Measurements from ENCODE around the gene TMEM255B. TPM values are rescaled to one million over a fixed set of nuclear protein-coding genes. Genes with fewer than 3 reads are reported as not detected.
"Not testable (repeated sequence)": the region's sequence is repeated elsewhere in the genome, so short reads cannot be mapped to it uniquely, and the experiment has no call there.

Gene TMEM255B
- total and polyA plus RNA-seq, 4 donors, result 6.0 to 19.6 (median 14.8) TPM

DNA sequence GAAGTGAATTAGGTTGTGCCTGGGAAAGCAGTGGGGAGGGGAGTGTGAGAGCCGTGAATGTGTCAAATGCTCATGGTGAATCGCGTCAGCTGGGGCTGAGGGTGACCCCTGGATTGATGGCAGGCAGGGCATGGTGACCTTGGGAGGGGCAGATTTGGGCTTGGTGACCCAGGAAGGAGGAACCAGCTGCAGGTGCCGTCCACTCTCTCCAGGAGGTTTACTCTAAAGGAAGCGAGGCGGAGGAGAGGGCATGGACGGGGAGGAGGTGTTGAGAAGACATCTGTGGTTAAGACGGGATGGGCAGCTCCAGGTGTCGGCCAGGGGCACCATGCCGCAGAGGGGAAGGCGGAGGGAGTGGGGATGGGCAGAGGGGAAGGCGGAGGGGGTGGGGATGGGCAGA, 28.7 kb downstream of the TMEM255B start:
- DNase-seq (no peak), ATAC-seq (ENCODE audit: insufficient read depth, low FRiP score) (no peak)
- H3K27me3 ChIP-seq (ENCODE audit: control insufficient read depth in 3 of 3, insufficient read depth in 3 of 3, low read length in 2 of 3), result peaks cover 0 to 2% (median 0%) of the 10 kb centered on the region in 3 donors
- H3K9ac ChIP-seq (ENCODE audit: insufficient read depth in 1 of 2, low read length in 2 of 2), result no peak overlapping the region
- TF ChIP-seq, protein P1, sequence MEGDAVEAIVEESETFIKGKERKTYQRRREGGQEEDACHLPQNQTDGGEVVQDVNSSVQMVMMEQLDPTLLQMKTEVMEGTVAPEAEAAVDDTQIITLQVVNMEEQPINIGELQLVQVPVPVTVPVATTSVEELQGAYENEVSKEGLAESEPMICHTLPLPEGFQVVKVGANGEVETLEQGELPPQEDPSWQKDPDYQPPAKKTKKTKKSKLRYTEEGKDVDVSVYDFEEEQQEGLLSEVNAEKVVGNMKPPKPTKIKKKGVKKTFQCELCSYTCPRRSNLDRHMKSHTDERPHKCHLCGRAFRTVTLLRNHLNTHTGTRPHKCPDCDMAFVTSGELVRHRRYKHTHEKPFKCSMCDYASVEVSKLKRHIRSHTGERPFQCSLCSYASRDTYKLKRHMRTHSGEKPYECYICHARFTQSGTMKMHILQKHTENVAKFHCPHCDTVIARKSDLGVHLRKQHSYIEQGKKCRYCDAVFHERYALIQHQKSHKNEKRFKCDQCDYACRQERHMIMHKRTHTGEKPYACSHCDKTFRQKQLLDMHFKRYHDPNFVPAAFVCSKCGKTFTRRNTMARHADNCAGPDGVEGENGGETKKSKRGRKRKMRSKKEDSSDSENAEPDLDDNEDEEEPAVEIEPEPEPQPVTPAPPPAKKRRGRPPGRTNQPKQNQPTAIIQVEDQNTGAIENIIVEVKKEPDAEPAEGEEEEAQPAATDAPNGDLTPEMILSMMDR (IDR thresholded peaks at IDR 0.05; ENCODE audit: control extremely low read depth, extremely low read depth), result no peak
- peaks cover 0 to 2% (median 0%) of the 10 kb centered on the region in 5 donors for H3K4me1 ChIP-seq (ENCODE audit: control insufficient read depth in 5 of 5, insufficient read depth in 5 of 5, low read length in 5 of 5)
- WGBS, 2 donors, result 79% methylated on average over 10 to 12 of the region's 12 CpGs
- H3K27ac ChIP-seq (ENCODE audit: low read depth in 1 of 2, low read length in 1 of 2), result no peak overlapping the region
- H3K4me3 ChIP-seq, result no peak overlapping the region
- peaks cover 0 to 2% (median 0%) of the 10 kb centered on the region in 4 donors for H3K36me3 ChIP-seq (ENCODE audit: control insufficient read depth in 4 of 4, insufficient read depth in 4 of 4, low read length in 4 of 4)
- peaks cover 0 to 10% (median 1%) of the 10 kb centered on the region in 4 donors for H3K9me3 ChIP-seq (ENCODE audit: control insufficient read depth in 4 of 4, insufficient read depth in 3 of 4, low read length in 3 of 4)

DNA sequence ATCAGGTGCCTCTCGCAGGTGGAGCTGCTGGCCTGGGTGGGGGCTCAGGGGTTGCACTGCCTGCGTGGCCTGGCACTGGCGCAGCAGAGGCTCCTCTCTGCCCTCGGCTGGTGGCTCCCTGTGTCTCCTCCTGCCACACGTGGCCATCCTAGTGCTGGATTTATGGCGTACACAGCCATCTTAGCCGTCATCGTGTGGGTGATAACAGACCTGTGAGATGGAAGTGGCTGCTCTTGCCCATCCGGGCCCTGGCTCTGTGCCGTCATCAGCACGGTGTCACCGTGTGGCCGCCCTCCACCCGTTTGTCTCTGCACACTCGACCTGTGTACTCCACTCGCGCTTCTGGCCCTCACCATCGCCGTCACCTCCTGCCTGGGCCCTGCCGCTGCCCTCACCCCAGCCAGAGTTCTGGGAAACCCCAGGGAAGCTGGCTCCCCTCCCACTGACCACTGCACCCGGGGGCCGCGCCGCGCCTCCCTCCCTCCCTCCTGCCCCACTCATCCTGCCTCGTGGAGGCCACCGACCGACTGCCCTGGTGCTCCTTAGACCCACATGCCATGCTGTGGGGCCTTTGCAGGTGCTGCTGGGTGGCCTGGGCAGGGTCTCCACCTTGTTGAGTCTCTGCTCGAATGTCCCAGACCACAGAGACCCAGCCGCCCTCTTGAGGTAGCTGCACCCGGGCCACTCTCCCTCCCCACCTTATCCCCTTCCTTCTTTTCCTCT, 29.5 kb downstream of the TMEM255B start:
- no peak for DNase-seq

DNA sequence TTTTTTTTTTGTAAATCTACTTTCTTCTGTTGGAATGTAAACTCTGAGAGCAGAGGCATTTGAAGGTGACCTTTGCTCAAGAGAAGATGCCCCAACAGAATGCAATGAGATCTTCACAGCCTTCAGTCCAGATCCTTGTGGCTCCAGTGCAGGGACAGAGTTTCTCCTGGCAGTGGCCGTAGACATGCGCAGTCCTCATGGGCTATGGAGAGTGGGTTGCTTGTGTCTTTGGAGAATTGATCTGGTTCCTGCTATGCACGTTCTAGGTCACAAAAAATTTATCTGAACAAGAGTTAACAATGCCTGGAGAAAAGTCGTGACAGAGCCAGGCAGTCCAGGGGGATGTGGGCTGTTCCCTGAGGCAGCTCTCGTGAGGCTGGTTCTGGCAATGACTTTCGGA, 30.1 kb downstream of the TMEM255B start:
- H3K36me3 ChIP-seq (ENCODE audit: control insufficient read depth in 4 of 4, insufficient read depth in 4 of 4, low read length in 4 of 4), result peaks cover 0 to 2% (median 0%) of the 10 kb centered on the region in 4 donors
- peaks cover 0 to 2% (median 0%) of the 10 kb centered on the region in 3 donors for H3K27me3 ChIP-seq (ENCODE audit: control insufficient read depth in 3 of 3, insufficient read depth in 3 of 3, low read length in 2 of 3)
- WGBS, 2 donors, result 80 to 93% methylated on average over 6 of the region's 6 CpGs

More for the DNA sequence above, 29.5 kb downstream of the TMEM255B start:
- WGBS, 2 donors, result 86 to 87% methylated on average over 28 to 31 of the region's 31 CpGs
- H3K27ac ChIP-seq (ENCODE audit: low read depth in 1 of 2, low read length in 1 of 2), result no peak overlapping the region
- H3K4me1 ChIP-seq (ENCODE audit: control insufficient read depth in 5 of 5, insufficient read depth in 5 of 5, low read length in 5 of 5), result peaks cover 0 to 2% (median 0%) of the 10 kb centered on the region in 5 donors
- H3K36me3 ChIP-seq (ENCODE audit: control insufficient read depth in 4 of 4, insufficient read depth in 4 of 4, low read length in 4 of 4), result peaks cover 0 to 2% (median 0%) of the 10 kb centered on the region in 4 donors
- H3K9me3 ChIP-seq (ENCODE audit: control insufficient read depth in 4 of 4, insufficient read depth in 3 of 4, low read length in 3 of 4), result peaks cover 0 to 10% (median 1%) of the 10 kb centered on the region in 4 donors
- no peak overlapping the region for H3K4me3 ChIP-seq
- peaks cover 0 to 2% (median 0%) of the 10 kb centered on the region in 3 donors for H3K27me3 ChIP-seq (ENCODE audit: control insufficient read depth in 3 of 3, insufficient read depth in 3 of 3, low read length in 2 of 3)
- TF ChIP-seq, protein P1 (IDR thresholded peaks at IDR 0.05; ENCODE audit: control extremely low read depth, extremely low read depth), result no peak
- H3K9ac ChIP-seq (ENCODE audit: insufficient read depth in 1 of 2, low read length in 2 of 2), result no peak overlapping the region
- ATAC-seq (ENCODE audit: insufficient read depth, low FRiP score), result no peak

DNA sequence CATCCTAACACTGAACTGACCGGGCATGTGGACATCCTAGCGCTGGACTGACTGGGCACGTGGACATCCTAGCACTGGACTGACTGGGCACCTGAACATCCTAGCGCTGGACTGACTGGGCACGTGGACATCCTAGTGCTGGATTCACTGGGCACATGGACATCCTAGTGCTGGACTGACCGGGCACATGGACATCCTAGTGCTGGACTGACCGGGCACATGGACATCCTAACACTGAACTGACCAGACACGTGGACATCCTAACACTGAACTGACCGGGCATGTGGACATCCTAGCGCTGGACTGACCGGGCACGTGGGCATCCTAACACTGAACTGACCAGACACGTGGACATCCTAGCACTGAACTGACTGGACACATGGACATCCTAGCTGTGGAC, 30.9 kb downstream of the TMEM255B start:
- 84 to 92% methylated on average over 13 of the region's 13 CpGs for WGBS, 2 donors
- not testable (repeated sequence) for H3K36me3 ChIP-seq (ENCODE audit: control insufficient read depth in 4 of 4, insufficient read depth in 4 of 4, low read length in 4 of 4); H3K4me1 ChIP-seq (ENCODE audit: control insufficient read depth in 5 of 5, insufficient read depth in 5 of 5, low read length in 5 of 5); H3K9ac ChIP-seq (ENCODE audit: insufficient read depth in 1 of 2, low read length in 2 of 2); DNase-seq; H3K4me3 ChIP-seq; H3K9me3 ChIP-seq (ENCODE audit: control insufficient read depth in 4 of 4, insufficient read depth in 3 of 4, low read length in 3 of 4); ATAC-seq (ENCODE audit: insufficient read depth, low FRiP score); H3K27ac ChIP-seq (ENCODE audit: low read depth in 1 of 2, low read length in 1 of 2); H3K27me3 ChIP-seq (ENCODE audit: control insufficient read depth in 3 of 3, insufficient read depth in 3 of 3, low read length in 2 of 3)

More for the DNA sequence above, 30.1 kb downstream of the TMEM255B start:
- H3K4me1 ChIP-seq (ENCODE audit: control insufficient read depth in 5 of 5, insufficient read depth in 5 of 5, low read length in 5 of 5), result peaks cover 0 to 2% (median 0%) of the 10 kb centered on the region in 5 donors
- DNase-seq (no peak), ATAC-seq (ENCODE audit: insufficient read depth, low FRiP score) (no peak)
- no peak overlapping the region for H3K4me3 ChIP-seq
- H3K27ac ChIP-seq (ENCODE audit: low read depth in 1 of 2, low read length in 1 of 2), result no peak overlapping the region
- no peak overlapping the region for H3K9ac ChIP-seq (ENCODE audit: insufficient read depth in 1 of 2, low read length in 2 of 2)
- H3K9me3 ChIP-seq (ENCODE audit: control insufficient read depth in 4 of 4, insufficient read depth in 3 of 4, low read length in 3 of 4), result peaks cover 0 to 9% (median 1%) of the 10 kb centered on the region in 4 donors
- TF ChIP-seq, protein P1 (IDR thresholded peaks at IDR 0.05; ENCODE audit: control extremely low read depth, extremely low read depth), result no peak
